Measurements from ENCODE around the gene TRAPPC6A. TPM values are rescaled to one million over a fixed set of nuclear protein-coding genes. Genes with fewer than 3 reads are reported as not detected.
A peak's percentile ranks its signal among the peaks of the same experiment; 100 is the strongest.

TRAPPC6A gene
- total RNA-seq, 1 experiment from 2014 or later = 59.7 TPM

- Mint-ChIP-seq H3K27ac (peak overlapping the region; percentile 82), H3K9me3 (no peaks in the 10 kb centered on the region), H3K36me3 (no peaks in the 10 kb centered on the region), H3K27me3 (ENCODE audit: low read depth) (no peaks in the 10 kb centered on the region), H3K4me3 (no peak overlapping the region), H3K4me1 (peaks cover 10% of the 10 kb centered on the region; the same call in 1 of the 2 replicates)
- POLR2A ChIA-PET = no interaction called here
- DNase-seq (ENCODE audit: low spot score) (no peak), ATAC-seq (no peak)
- CTCF ChIA-PET = interaction anchor here (0.8 to 1.9 kb wide), 4 partner anchors 9 to 56 kb away, joined by 3 to 6 read pairs (median 4); partner anchors contain the start of gene PPP1R37
- no peak for TF ChIP-seq USF2 (CRISPR knock-in tag; IDR thresholded peaks at IDR 0.05)
- TF ChIP-seq MYBL2 (CRISPR knock-in tag; IDR thresholded peaks at IDR 0.05) = no peak
- no peak for TF ChIP-seq ZSCAN18 (CRISPR knock-in tag; IDR thresholded peaks at IDR 0.05)
- TF ChIP-seq, protein P1, sequence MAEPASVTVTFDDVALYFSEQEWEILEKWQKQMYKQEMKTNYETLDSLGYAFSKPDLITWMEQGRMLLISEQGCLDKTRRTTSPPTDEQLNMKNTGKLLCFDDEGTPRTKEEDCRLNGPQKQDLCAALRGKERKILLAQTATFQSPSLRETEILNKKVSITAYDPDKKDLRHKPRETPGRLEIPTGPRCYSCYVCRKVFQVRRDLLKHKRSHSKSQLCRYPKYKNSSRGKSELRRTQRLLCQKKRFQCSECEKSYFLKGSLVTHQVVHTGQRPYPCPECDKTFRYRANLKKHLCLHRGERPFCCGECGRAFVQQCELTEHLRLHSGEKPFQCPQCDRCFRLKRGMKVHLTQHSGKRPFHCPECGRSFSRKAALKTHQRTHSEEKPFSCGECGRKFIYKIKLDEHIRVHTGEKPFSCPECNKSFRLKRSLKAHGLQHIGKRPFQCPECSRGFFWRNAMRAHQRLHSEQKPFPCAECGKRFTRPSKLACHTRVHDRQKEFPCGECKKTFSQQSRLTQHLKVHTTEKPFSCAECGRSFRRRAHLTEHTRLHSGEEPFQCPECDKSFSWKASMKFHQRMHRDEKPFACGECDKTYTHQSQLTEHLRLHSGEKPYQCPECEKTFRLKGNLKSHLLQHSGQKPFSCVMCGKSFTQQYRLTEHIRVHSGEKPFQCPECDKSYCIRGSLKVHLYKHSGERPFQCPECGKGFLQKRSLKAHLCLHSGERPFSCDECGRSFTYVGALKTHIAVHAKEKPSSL (CRISPR knock-in tag; conservative IDR thresholded peaks at IDR 0.05) = no peak
- TF ChIP-seq HMGA2 (CRISPR knock-in tag; IDR thresholded peaks at IDR 0.05) = no peak
- TF ChIP-seq RORB (CRISPR knock-in tag; IDR thresholded peaks at IDR 0.05) = no peak
- TF ChIP-seq ZNF121 (CRISPR knock-in tag; IDR thresholded peaks at IDR 0.05) = no peak
- no peak for TF ChIP-seq GABPB1 (CRISPR knock-in tag; IDR thresholded peaks at IDR 0.05)
- TF ChIP-seq, protein P2, sequence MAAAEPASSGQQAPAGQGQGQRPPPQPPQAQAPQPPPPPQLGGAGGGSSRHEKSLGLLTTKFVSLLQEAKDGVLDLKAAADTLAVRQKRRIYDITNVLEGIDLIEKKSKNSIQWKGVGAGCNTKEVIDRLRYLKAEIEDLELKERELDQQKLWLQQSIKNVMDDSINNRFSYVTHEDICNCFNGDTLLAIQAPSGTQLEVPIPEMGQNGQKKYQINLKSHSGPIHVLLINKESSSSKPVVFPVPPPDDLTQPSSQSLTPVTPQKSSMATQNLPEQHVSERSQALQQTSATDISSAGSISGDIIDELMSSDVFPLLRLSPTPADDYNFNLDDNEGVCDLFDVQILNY (CRISPR knock-in tag; IDR thresholded peaks at IDR 0.05) = no peak
- TF ChIP-seq PRDM15 (CRISPR knock-in tag; IDR thresholded peaks at IDR 0.05) = no peak
- no peak for TF ChIP-seq ZNF232 (CRISPR knock-in tag; IDR thresholded peaks at IDR 0.05)
- TF ChIP-seq, protein P3, sequence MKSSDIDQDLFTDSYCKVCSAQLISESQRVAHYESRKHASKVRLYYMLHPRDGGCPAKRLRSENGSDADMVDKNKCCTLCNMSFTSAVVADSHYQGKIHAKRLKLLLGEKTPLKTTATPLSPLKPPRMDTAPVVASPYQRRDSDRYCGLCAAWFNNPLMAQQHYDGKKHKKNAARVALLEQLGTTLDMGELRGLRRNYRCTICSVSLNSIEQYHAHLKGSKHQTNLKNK (CRISPR knock-in tag; IDR thresholded peaks at IDR 0.05) = no peak
- TF ChIP-seq ZNF396 (CRISPR knock-in tag; IDR thresholded peaks at IDR 0.05; ENCODE audit: borderline replicate concordance) = no peak
- TF ChIP-seq SP1 (CRISPR knock-in tag; conservative IDR thresholded peaks at IDR 0.05) = no peak
- no peak for TF ChIP-seq HMGXB4 (CRISPR knock-in tag; IDR thresholded peaks at IDR 0.05)
- TF ChIP-seq ZNF263 (CRISPR knock-in tag; IDR thresholded peaks at IDR 0.05; ENCODE audit: low read depth) = no peak
- TF ChIP-seq ATF1 (CRISPR knock-in tag; IDR thresholded peaks at IDR 0.05) = no peak
- TF ChIP-seq TP53 (CRISPR knock-in tag; IDR thresholded peaks at IDR 0.05) = no peak
- no peak for TF ChIP-seq ZBTB21 (CRISPR knock-in tag; IDR thresholded peaks at IDR 0.05; ENCODE audit: borderline replicate concordance)
- no peak for TF ChIP-seq GRHL2 (CRISPR knock-in tag; IDR thresholded peaks at IDR 0.05; ENCODE audit: insufficient replicate concordance, severe bottlenecking)
Observed at GRCh38 chr19:45115809-45116615, 62.0 kb downstream of the TRAPPC6A start.
